ENCODE data around the gene PANK2. TPM values are rescaled to one million over a fixed set of nuclear protein-coding genes. Genes with fewer than 3 reads are reported as not detected.
"Not testable (repeated sequence)": the region's sequence is repeated elsewhere in the genome, so short reads cannot be mapped to it uniquely, and the experiment has no call there.

The PANK2 gene
- total RNA-seq, 1 donor from 2014 or later = 39.8 TPM

- DNase-seq = no peak
These were observed 40.5 kb downstream of the PANK2 start for GRCh38 chr20:3929713-3930060.

DNA sequence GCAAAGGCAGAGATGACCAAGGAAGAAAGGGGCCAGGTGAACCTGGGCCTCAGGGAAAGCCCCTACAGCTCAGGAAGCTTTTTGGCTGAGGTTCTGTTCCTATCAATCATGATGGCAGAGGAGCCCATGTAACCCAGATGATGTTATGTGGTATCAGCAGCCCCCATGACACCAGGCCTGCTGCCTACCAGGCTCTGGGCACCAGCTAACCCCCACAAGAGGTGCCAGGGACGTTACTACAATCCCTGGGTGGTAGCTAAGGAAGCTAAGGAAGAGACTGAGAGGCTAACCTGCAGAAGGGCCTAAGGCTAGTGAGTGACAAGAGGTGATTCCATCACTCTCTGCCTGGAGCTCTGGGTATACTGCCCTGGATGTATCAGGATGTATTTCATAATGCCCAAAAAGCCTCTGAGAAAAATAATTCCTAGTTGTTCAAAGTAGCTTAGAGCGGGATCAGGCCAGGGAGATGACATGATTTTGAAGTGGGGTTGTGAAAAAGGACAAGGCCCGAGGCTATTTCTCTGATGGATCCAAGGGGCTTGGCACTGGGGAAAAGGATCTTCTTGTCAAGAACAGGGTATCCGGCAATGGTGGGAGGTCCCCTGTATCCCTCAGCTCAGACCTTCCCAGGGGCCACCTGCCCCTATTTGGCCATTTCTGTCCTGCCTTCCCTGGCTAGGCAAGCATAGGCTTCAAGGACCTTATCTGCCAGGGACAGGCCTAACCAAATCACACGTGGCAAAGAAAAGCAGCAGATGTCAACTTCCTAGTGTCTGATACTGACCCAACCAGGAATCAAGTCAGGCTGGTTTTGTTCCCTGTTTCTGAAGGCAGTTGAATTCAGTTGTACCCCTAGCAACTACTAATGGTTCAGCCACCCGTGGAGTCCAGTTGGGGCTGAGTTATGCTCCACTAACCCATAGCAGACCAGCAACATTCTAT, 41.3 kb downstream of the PANK2 start:
- DNase-seq = no peak

DNA sequence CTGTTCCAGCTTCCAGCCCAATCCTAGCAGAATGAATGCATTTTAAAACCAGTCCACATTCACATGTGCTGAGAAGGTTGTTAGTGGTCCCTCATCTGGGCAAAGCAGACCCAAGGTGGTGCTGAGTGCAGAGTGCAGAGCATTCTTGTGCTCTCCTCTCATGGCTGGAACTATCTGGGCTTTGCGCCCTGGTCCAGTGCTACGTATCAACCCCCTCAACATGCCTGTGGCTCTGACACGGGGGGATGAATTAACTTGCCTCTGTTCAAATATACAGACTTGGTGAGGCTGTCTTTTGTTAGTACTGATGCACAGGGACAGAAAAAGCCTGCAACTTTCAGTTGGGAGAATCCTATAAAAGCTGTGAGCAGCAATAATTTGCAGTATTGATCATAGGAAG, 42.5 kb downstream of the PANK2 start:
- no peak for DNase-seq

DNA sequence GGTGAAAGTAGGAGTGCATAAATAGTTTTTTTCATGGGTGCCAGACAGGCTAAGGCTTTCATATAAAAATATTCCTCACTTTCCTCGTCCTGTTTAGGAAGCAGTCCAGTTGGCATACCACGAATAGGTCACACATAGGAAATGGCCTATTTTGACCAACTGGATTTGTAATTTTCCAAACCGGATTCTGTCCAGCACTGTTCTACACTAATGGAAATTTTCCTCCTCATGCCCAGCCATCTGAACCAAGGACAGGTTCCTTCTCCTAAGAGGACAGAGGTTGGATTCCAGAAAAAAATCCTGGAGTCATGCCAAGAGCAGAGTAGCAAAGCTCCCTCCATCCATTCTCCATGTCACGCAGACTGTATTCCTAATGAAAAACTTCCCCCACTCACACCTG, 43.1 kb downstream of the PANK2 start:
- no peak for DNase-seq

DNA sequence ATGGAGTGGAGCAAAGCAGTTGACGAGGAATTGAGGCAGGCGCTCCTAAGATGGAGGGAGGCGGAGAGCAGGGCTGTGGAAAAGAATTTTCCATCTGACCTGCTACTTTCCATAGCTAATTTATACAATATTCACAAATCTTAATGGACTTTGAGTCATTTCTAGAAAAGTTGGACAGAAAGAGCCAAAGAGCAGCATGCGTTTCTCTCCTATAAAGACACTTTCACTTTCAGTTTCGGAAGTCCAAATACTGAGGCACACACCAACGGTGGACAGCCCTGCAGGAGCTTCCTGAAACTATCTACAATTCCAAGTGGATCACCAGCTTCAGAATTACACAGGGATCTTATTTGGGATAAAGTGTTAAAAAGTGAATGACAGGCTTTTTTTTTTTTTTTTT, 43.5 kb downstream of the PANK2 start:
- peak; percentile 15 for DNase-seq

- DNase-seq = no peak
These were observed 44.0 kb downstream of the PANK2 start for GRCh38 chr20:3933218-3933617.

DNA sequence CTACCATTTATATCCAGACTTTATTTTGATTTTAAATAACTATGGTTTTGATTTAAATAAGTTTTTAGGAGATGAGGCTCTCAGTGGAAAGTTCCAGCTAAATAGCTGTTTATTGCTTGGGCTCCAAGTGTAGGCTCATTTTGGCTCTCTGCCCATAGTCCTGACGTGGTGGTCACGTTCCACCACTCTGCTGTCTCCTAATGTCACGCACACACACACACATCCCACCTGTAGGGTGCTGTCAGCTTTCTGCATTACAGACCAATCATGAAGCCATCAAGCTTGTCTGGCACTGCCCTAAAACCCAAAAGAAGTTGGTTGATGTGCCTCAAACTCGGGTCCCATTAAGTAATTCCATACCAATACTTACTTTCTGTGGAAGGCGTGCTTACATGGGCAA, 45.4 kb downstream of the PANK2 start:
- DNase-seq = peak; percentile 26

GRCh38 chr20:3935295-3935955, 46.2 kb downstream of the PANK2 start:
- DNase-seq = peak; percentile 92

DNA sequence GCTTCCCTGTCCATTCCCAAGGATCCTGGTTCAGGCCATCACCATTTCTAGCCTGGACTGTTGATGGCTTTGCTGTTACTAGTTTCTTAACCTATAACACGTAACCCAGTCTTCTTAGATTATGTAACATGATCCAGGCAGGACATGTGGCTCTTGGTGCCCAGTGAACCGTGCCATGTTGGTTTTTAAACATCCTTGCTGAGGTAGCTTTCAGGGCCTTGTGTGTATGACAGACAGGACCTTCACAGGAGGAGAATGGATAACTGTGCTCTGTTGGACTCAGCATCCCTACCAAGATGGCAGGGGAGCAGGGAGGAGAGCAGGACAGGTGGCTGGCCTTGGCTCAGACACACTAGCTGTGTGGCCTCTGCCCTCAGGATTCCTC, 46.8 kb downstream of the PANK2 start:
- DNase-seq = no peak

DNA sequence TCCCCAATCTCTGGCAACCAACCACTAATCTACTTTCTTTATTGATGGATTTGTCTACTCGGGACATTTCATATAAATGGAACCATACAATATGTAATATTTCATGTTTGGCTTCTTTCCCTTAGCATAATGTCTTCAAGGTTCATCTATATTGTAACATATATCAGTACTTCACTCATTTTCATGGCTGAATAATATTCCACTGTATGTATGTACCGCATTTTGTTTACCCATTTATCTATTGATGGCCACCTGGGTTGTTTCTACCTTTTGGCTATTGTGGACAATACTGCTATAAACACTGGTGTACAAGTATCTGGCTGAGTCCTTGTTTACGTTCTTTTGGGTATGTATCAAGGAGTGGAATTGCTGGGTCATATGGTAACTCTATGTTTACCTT, 48.4 kb downstream of the PANK2 start:
- DNase-seq = no peak

DNA sequence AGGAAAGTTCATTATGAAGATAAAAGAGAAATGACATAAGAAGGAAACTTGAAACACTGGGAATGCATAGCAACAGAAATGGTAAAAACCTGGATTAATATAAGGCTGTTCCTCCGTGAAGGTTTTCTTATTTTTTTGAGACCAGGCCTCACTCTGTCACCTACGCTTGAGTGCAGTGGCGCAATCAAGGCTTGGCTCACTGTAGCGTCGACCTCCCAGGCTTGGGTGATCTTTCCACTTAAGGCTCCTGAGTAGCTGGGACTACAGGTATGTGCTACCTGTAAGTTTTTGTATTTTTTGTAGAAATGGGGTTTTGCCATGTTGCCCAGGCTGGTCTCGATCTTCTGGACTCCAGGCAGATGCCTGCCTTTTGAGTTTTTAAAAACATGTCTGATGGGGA, 51.7 kb downstream of the PANK2 start:
- DNase-seq = no peak

DNA sequence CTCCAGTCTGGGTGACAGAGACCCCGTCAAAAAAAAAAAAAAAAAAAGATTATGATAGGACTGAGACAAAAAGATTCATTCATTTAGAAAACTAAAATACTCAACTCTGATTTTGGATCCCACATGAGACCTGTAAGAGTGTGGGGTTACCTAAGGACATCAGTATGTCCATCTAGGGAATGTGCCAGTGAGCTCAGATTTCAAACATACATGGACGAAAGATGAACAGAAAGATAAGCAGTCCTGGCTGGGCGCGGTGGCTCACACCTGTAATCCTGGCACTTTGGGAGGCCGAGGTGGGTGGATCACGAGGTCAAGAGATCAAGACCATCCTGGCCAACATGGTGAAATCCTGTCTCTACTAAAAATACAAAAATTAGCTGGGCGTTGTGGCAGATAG, 57.5 kb downstream of the PANK2 start:
- not testable (repeated sequence) for DNase-seq

DNA sequence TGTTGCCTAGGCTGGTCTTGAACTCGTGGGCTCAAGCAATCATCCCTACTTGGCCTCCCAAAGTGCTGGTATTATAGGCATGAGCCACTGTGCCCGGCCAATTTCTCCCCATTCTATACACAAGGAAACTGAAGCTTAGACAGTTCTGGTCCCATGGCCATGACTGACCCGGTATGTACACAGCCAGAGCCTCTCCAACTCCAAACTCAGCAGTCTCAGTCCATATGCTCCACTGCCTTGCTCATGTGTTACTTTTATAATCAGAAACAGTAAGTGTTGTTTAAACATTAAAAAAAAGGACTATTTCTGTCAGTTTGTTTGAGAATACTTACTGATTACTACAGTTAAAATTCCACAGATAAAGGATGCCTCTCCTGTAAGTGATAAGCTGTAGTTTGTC, 75.5 kb downstream of the PANK2 start:
- no peak for DNase-seq

- no peak for DNase-seq
These were observed 77.4 kb downstream of the PANK2 start for GRCh38 chr20:3966571-3966970.

- no peak for DNase-seq
These were observed 80.8 kb downstream of the PANK2 start for GRCh38 chr20:3970016-3970415.

GRCh38 chr20:3971145-3971544, 82.0 kb downstream of the PANK2 start:
- DNase-seq = no peak

- no peak for DNase-seq
These were observed 83.0 kb downstream of the PANK2 start for GRCh38 chr20:3972161-3972560.

DNA sequence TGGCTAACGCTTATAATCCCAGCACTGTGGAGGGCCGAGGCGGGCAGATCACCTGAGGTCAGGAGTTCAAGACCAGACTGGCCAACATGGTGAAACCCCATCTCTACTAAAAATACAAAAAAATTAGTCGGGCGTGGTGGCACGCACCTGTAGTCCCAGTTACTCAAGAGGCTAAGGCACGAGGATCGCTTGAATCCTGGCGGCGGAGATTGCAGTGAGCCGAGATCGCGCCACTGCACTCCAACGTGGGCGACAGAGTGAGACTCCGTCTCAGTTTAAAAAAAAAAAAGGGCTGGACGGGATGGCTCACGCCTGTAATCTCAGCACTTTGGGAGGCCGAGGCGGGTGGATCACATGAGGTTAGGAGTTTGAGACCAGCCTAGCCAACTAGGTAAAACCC, 83.4 kb downstream of the PANK2 start:
- not testable (repeated sequence) for DNase-seq

DNA sequence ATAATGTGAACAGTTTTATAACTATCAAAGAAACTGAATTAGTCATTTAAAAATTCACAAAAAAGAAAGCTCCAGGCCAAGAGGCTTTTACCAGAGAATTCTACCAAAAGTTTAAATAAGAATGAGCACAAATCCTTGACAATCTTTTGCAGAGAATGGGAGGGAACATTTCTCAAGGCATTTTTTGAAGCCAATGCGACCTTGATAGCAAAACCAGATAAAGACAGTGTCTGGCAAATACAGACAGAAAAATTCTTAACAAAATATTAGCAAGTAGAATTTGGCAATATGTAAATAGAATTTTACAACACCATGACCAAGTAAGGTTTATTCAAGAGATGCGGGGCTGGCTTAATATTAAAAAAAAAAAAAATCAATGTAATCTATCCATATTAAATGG, 84.5 kb downstream of the PANK2 start:
- DNase-seq = no peak

- no peak for DNase-seq
These were observed 87.3 kb downstream of the PANK2 start for GRCh38 chr20:3976511-3976910.

Measured in skin of body (tissue), 2 donors.